Adrenal gland (tissue), 5 donors: ENCODE data around the gene AUH.

Source experiments
- CTCF ChIP-seq, 6 experiments: fragments of 450-650 bp in 4 of 6; fragments of 200-600 bp in 2 of 6; sonication (generic) in 1 of 6; IDR thresholded peaks; 1 replicate in 5 of 6; 2 replicates in 1 of 6; pipeline versions ENCODE4 v1.5.1 to v1.8.0; 2016 to 2021; ENCODE audit warnings: antibody characterized with exemption in 6 of 6, mild to moderate bottlenecking in 2 of 6, moderate library complexity in 1 of 6
- POLR2A ChIP-seq, 2 donors: fragments of 450-650 bp; IDR thresholded peaks; one replicate each; pipeline ENCODE4 v1.6.1; 2017; ENCODE audit warnings: antibody characterized with exemption in 2 of 2, mild to moderate bottlenecking in 2 of 2, moderate library complexity in 1 of 2
- donor health status: DM: no; HTN: no; CAD: no.

DNA sequence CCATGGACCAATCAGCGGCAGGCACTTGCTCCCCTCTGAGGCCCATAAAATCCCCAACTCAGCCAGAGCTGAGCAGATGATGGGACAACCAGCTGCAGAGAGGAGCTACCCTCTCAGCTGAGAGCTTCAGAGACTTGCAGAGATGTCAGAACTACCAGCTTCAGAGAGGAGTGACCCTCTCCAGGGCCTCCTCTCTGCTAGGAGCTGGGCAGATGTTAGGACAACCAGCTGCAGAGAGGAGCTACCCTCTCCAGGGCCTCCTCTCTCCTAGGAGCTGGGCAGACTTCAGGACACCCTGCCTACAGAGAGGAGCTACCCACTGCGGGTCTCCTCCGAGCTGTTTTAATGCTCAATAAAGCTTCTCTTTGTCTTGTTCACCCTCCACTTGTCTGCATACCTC, 3.0 kb upstream of the AUH start:
- no peak for TF ChIP-seq CTCF (IDR thresholded peaks at IDR 0.05)
- TF ChIP-seq POLR2A (IDR thresholded peaks at IDR 0.05), result no peak
